Measurements from ENCODE around the gene TDRD15. TPM values are rescaled to one million over a fixed set of nuclear protein-coding genes. Genes with fewer than 3 reads are reported as not detected.

TDRD15 gene
- total and polyA plus RNA-seq, 2 of the 13 experiments (the other 11 are each of a cell fraction or from before 2014, with no cell fraction given), result 0.12 to 0.29 TPM

DNA sequence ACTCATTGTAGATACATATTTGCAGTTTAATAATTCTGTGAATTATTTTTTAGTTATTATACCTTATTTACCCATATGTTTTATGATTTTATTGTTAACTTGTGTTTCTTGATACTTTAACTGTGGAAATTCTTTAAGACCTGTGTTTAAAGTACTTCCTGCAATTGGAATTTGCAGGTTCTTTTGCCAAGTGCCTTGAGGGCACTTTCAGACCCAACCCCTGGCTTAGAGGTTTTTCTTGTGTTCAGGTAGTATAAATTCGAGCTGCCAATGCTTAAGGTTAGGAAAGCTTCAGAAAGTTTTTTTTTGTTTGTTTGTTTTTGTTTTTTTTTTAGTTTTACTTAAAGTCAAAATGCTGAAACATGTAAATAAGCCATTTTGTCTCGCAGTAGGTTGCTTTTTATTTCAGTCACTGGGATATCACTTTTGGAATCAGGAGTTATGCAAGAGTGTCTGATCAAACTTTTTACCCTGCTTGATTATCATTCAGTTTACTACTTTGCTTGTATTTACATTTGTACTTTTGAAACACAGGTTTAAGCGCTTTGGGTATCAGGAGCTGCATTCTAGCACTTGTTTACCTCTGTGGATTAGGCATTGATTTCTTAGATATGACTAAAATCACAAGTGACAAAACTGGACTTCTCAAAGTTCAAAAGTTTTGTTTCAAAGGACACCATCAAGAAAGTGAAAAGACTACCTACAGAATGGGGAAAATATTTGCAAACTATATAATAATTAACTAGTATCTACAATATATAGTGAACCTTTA, 31.8 kb downstream of the TDRD15 start (continued):
- TF ChIP-seq, protein P1, sequence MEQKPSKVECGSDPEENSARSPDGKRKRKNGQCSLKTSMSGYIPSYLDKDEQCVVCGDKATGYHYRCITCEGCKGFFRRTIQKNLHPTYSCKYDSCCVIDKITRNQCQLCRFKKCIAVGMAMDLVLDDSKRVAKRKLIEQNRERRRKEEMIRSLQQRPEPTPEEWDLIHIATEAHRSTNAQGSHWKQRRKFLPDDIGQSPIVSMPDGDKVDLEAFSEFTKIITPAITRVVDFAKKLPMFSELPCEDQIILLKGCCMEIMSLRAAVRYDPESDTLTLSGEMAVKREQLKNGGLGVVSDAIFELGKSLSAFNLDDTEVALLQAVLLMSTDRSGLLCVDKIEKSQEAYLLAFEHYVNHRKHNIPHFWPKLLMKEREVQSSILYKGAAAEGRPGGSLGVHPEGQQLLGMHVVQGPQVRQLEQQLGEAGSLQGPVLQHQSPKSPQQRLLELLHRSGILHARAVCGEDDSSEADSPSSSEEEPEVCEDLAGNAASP (CRISPR knock-in tag; IDR thresholded peaks at IDR 0.05; ENCODE audit: borderline replicate concordance), result no peak; the same call in 1 of the 2 replicates
- peak; percentile 53; the same call in 1 of the 2 replicates for TF ChIP-seq NR2C2 (CRISPR knock-in tag; IDR thresholded peaks at IDR 0.05; ENCODE audit: borderline replicate concordance)
- TF ChIP-seq MEIS2 (CRISPR knock-in tag; IDR thresholded peaks at IDR 0.05), result no peak
- TF ChIP-seq ZNF639 (CRISPR knock-in tag; conservative IDR thresholded peaks at IDR 0.05), result no peak
- no peak for TF ChIP-seq DR1 (CRISPR knock-in tag; IDR thresholded peaks at IDR 0.05)
- TF ChIP-seq SSRP1 (CRISPR knock-in tag; IDR thresholded peaks at IDR 0.05), result no peak
- no peak for TF ChIP-seq PTBP1 (IDR thresholded peaks at IDR 0.05; ENCODE audit: low read depth, low read length, poor library complexity, severe bottlenecking)
- TF ChIP-seq ZNF577 (CRISPR knock-in tag; IDR thresholded peaks at IDR 0.05; ENCODE audit: borderline replicate concordance, low read depth), result no peak
- peak; percentile 57; the same call in 1 of the 2 replicates for TF ChIP-seq BRCA1 (CRISPR knock-in tag; IDR thresholded peaks at IDR 0.05)
- TF ChIP-seq ZEB1 (IDR thresholded peaks at IDR 0.05; ENCODE audit: insufficient replicate concordance, low read depth), result peak; percentile 63
- TF ChIP-seq PLSCR1 (CRISPR knock-in tag; IDR thresholded peaks at IDR 0.05; ENCODE audit: borderline replicate concordance), result no peak
- TF ChIP-seq SIN3A (IDR thresholded peaks at IDR 0.05; ENCODE audit: borderline replicate concordance, low read depth, low read length), result no peak
- peak; percentile 83 for TF ChIP-seq SOX5 (CRISPR knock-in tag; IDR thresholded peaks at IDR 0.05; ENCODE audit: borderline replicate concordance)
- TF ChIP-seq ZNF569 (CRISPR knock-in tag; IDR thresholded peaks at IDR 0.05; ENCODE audit: borderline replicate concordance), result no peak
- no peak; the same call in 1 of the 2 replicates for TF ChIP-seq ARID4A (CRISPR knock-in tag; IDR thresholded peaks at IDR 0.05; ENCODE audit: borderline replicate concordance)
- peak in 1 of 2 experiments; percentile 68; a peak in 2 of 4 replicates for TF ChIP-seq ATF4 (CRISPR knock-in tag; IDR thresholded peaks at IDR 0.05)
- no peak for TF ChIP-seq ZNF709 (CRISPR knock-in tag; IDR thresholded peaks at IDR 0.05)
- TF ChIP-seq ZNF768 (CRISPR knock-in tag; IDR thresholded peaks at IDR 0.05), result no peak
- no peak for TF ChIP-seq ZNF629 (CRISPR knock-in tag; conservative IDR thresholded peaks at IDR 0.05)

Measured in HepG2 (cell line).